WTC11 (cell line): Measurements from ENCODE around the gene SYNM.

Experiments
- CTCF ChIP-seq: fragments of 200-600 bp; IDR thresholded peaks from 2 replicates; pipeline ENCODE4 v1.8.0; 2022; ENCODE audit warnings: antibody characterized with exemption
- NR2C2 ChIP-seq: sonication (generic); formaldehyde crosslinking; IDR thresholded peaks from 2 replicates; pipeline ENCODE4 v1.8.0; 2022; ENCODE audit warnings: mild to moderate bottlenecking, missing genetic modification reagents
- TP53 ChIP-seq: sonication (generic); formaldehyde crosslinking; IDR thresholded peaks from 2 replicates; pipeline ENCODE4 v1.8.1; 2023; ENCODE audit warnings: mild to moderate bottlenecking, missing genetic modification reagents
- ZNF423 ChIP-seq: fragments of 250-450 bp; sonication (Bioruptor Pico); IDR thresholded peaks from 2 replicates; pipeline ENCODE4 v2.1.2; 2022; ENCODE audit warnings: mild to moderate bottlenecking, moderate library complexity

- no peak for TF ChIP-seq NR2C2 (CRISPR knock-in tag)
- no peak for TF ChIP-seq CTCF
- no peak for TF ChIP-seq ZNF423
- no peak for TF ChIP-seq TP53
Measured at GRCh38 chr15:99177679-99178078, 72.8 kb downstream of the SYNM start.
